Stimulated activated CD8-positive, alpha-beta memory T cell treated with anti-CD3 and anti-CD28 coated beads, Interleukin-12 subunit alpha, Interleukin-12 subunit beta, amount 100 ng/mL, for 4 hours (primary cell): ENCODE data around the gene MARCHF9.
"Not testable (repeated sequence)": the region's sequence is repeated elsewhere in the genome, so short reads cannot be mapped to it uniquely, and the experiment has no call there.

Experiments used
- DNase-seq: peaks from one replicate; pipeline ENCODE4 v3.0.0-alpha.2; 2020; ENCODE audit warnings: low read depth

Gene MARCHF9

GRCh38 chr12:57754411-57755193, at the start of gene MARCHF9:
MARCHF9 (plus strand) TSS chr12:57755103; CDS start chr12:57755529, 426 bp downstream.
- DNase-seq, result peak; percentile 65

- no peak for DNase-seq
Measured at GRCh38 chr12:57707250-57707649, 47.7 kb upstream of the MARCHF9 start.

DNA sequence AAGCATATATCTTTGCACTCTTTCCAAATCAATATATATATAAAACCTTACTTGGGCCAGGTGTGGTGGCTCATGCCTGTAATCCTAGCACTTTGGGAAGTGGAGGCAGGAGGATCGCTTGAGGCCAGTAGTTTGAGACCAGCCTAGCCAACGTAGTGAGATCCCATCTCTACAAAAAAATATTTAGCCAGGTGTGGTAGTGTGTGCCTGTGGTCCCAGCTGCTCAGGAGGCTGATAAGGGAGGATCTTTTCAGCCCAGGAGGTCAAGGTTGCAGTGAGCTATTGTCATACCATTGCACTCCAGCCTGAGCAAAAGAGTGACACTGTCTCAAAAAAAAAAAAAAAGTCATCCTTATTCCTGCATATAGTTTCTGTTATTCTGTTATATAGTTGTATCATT, 46.6 kb upstream of the MARCHF9 start:
- no peak for DNase-seq

DNA sequence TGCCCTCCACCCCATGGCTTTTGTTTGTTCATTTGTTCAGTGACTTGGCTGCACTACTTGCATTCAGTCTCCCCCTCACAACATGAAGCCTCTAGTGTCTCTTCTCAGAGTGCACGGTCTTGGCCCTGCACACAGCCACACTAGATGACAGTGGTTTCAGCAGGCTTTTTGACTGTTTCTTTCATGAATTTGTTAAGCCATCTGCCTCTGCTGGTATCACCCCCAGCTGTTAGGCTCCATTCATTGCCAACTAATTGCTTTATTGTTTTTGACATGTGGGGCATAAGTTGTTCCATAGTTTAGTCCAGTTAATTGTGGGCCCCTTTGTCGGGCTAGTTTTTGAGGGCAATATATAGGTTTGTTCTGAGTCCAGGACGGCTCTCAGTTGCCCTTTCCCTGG, 42.2 kb upstream of the MARCHF9 start:
- no peak for DNase-seq

DNA sequence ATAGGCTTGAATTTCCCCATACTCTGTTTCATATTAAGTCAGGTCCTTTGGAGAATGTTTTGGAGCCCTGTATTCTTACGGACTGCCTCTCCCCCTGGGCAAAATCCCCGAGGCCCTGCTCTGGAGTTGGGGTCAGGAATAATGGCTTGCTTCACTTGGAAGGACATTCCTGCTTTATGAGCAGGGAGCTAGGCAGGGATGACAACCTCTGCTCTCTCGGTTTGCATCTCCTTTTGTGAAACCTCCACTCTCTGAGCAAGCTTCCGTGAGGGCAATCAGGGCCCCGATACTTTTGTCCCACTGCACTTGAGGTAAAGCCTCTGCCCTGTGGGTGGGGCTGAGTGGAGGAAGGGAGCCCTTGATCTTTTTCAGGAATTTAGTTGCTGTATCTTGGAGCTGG, 41.7 kb upstream of the MARCHF9 start:
- no peak for DNase-seq

DNA sequence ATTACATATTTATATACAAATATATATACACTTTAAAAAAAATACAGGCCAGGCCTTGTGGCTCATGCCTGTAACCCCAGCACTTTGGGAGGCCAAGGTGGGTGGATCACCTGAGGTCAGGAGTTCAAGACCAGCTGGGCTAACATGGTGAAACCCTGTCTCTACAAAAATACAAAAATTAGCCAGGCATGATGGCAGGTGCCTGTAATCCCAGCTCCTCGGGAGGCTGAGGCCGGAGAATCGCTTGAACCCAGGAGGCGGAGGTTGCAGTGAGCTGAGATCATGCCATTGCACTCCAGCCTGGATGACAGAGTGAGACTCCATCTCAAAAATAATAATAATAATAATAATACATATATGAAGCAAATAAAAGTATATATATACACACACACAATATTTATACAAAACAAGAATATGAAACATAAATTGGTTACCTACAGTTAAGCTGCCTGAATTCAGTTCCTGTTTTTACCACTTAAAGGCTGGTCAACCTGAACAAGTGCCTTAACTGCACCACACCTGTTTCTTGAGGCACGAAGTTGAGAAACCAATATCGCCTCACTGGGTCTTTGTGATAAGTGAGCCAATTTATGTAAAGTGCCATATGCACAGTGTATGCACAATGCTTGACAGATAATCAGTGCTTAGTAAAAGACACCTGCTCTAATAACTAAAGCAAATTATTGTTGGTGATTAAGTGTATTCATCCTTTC, 39.7 kb upstream of the MARCHF9 start:
- DNase-seq, result not testable (repeated sequence)

- DNase-seq, result no peak
Measured at GRCh38 chr12:57715786-57716185, 39.1 kb upstream of the MARCHF9 start.

DNA sequence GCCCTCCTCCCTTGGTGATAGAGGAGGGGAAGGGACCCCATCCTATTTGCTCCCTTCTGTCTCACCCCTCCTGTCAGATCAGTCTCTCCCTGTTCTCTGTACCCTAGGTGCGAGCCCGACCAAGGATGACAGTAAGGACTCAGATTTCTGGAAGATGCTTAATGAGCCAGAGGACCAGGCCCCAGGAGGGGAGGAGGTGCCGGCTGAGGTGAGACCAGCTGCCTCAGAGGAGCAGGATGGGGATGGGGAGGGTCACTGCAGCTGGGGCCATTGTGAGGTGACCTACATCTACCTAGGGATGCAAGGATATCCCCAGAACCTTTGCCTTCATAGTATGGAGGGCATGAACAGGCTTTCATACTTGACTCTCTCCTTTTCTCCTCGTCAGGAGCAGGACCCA, 38.6 kb upstream of the MARCHF9 start:
- DNase-seq, result no peak

GRCh38 chr12:57717131-57717530, 37.8 kb upstream of the MARCHF9 start:
- DNase-seq, result no peak

DNA sequence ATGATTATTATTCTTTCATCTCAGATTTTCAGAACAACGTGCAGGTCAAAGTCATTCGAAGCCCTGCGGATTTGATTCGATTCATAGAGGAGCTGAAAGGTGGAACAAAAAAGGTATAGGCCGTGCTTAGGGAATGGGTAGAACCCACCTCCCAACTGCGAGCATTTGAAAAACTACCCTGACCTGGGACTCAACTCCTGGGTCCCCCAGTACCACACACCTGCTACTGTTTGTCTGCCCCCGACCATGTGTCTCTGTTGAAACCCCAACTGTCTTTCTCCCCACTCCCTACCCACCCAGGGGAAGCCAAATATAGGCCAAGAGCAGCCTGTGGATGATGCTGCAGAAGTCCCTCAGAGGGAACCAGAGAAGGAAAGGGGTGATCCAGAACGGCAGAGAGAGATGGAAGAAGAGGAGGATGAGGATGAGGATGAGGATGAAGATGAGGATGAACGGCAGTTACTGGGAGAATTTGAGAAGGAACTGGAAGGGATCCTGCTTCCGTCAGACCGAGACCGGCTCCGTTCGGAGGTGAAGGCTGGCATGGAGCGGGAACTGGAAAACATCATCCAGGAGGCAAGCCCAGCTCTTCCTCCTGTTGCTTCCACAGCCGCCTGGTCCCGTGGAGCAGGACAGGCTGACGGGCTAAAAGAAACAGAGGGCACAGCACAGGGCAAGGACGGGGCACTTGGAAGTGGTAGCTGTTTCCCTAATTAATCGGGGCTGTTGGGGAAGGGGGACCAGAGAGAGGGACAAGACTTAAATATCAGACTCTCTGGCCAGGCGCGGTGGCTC, 36.9 kb upstream of the MARCHF9 start:
- DNase-seq, result no peak

- DNase-seq, result no peak
Measured at GRCh38 chr12:57718641-57719528, 36.0 kb upstream of the MARCHF9 start.

DNA sequence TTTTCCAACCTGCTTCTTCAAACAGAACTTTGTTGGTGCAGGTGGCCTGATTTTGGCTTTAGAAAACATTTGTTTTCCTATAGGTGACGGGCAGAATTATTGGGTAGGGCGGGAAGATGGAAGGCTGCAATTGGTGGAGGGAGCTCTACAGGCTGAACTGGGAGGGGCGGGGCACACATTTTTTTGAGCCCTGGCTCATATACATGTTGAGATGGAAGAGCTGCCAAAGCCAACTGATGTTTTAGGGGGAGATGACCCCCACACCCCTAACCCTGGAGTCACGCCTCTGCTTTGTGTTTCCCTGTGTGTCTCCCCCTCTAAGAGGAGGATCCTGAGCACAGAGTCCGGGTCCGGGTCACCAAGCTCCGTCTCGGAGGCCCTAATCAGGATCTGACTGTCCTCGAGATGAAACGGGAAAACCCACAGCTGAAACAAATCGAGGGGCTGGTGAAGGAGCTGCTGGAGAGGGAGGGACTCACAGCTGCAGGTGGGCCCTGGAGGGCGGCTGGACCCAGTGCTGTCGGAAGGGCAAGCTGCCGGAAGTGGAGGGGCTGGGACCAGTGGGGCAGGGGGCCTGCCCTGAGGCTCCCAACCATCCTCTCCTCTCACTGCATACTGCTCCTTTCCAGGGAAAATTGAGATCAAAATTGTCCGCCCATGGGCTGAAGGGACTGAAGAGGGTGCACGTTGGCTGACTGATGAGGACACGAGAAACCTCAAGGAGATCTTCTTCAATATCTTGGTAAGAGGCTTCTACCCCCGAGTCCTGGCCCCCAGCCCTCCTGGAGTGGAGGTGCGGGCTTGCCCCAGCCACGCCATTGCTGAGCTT, 34.9 kb upstream of the MARCHF9 start:
- DNase-seq, result no peak

- no peak for DNase-seq
Measured at GRCh38 chr12:57720606-57721595, 34.0 kb upstream of the MARCHF9 start.

DNA sequence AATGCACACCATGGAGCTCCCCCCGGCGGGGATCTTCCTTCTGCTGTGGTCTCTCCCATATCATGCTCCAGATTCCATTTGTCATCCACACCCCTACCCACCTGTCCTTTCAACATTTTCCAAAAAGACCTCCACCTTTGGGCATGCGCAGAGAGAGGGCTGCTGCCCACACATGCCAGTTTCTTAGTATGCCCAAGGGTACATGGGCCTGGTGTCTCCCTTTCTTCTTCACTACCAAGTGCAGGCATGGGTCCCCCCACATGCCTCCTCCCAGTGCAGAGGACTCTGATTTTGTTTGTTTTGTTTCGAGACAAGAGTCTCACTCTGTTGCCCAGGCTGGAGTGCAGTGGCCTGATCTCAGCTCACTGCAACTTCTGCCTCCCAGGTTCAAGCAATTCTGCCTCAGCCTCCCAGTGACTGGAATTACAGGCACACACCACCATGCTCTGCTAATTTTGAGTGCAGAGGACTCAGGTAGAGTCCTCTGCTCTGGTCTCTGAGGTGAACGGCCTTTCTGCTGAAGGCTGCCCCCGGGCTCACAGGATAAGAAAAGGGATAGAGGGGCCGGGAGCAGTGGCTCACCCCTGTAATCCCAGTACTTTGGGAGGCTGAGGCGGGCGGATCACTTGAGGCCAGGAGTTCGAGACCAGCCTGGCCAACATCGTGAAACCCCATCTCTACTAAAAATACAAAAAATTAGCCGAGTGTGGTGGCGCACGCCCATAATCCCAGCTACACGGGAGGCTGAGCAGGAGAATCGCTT, 32.9 kb upstream of the MARCHF9 start:
- DNase-seq, result not testable (repeated sequence)

- no peak for DNase-seq
Measured at GRCh38 chr12:57722716-57723629, 31.9 kb upstream of the MARCHF9 start.

- DNase-seq, result no peak
Measured at GRCh38 chr12:57723630-57723962, 31.3 kb upstream of the MARCHF9 start.

GRCh38 chr12:57724003-57724935, 30.6 kb upstream of the MARCHF9 start:
- no peak for DNase-seq
